ENCODE measurements around the gene RENBP. TPM values are rescaled to one million over a fixed set of nuclear protein-coding genes. Genes with fewer than 3 reads are reported as not detected.
A peak's percentile ranks its signal among the peaks of the same experiment; 100 is the strongest.

RENBP gene
- total RNA-seq, 4 donors from 2014 or later = 0.45 to 7.6 (median 3.1) TPM; not detected in 1

DNA sequence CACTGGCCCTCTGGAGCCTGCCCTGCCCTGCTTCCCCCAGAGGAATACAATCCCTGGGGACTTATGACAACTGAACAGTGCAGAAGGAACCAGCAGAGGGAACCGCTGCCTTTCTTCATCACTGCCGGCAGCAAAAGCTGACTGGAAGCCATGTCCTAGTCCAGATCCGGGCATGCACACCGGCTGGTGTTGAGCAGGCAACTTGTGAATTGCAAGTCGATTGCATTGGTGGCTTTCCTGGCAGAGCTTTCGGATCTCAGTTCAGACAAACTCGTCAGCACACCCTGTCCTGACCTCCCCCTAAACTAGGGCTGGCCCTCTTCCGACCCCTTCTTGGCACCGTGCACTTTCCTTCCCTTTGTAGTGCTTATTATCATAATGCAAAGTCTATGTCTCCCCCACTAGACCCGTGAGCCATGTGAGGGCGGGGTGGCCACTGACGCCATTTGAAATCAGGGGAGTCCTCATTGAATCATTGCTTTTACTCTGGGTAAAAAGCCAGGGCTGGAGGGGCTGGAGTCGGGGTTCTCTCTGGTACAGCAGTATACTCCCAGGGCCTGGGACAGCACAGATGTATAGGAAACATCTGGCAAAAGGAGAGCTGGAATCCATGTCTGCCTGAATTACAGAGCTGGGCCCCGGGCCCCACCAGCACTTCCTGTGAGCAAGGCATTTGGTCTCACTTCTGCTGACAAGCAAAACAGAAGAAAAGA lies 20.1 kb downstream of the RENBP start:
- H3K36me3 ChIP-seq = no peaks in the 10 kb centered on the region
- TF ChIP-seq, protein P1, sequence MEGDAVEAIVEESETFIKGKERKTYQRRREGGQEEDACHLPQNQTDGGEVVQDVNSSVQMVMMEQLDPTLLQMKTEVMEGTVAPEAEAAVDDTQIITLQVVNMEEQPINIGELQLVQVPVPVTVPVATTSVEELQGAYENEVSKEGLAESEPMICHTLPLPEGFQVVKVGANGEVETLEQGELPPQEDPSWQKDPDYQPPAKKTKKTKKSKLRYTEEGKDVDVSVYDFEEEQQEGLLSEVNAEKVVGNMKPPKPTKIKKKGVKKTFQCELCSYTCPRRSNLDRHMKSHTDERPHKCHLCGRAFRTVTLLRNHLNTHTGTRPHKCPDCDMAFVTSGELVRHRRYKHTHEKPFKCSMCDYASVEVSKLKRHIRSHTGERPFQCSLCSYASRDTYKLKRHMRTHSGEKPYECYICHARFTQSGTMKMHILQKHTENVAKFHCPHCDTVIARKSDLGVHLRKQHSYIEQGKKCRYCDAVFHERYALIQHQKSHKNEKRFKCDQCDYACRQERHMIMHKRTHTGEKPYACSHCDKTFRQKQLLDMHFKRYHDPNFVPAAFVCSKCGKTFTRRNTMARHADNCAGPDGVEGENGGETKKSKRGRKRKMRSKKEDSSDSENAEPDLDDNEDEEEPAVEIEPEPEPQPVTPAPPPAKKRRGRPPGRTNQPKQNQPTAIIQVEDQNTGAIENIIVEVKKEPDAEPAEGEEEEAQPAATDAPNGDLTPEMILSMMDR (IDR thresholded peaks at IDR 0.05) = peak in 4 of 6 experiments; percentile 6 to 27 (median 18)
- no peak for TF ChIP-seq POLR2A (IDR thresholded peaks at IDR 0.05)
- DNase-seq = no peak
- H3K4me1 ChIP-seq = peaks cover 28 to 71% (median 28%) of the 10 kb centered on the region in 3 donors
- H3K9me3 ChIP-seq = no peaks in the 10 kb centered on the region
- peak overlapping the region in 3 of 4 donors; percentile 12 to 98 (median 97) for H3K27ac ChIP-seq
- peak overlapping the region in 2 of 4 donors; percentile 58 to 78 for H3K4me3 ChIP-seq
- no peaks in the 10 kb centered on the region for H3K27me3 ChIP-seq
- WGBS, 2 donors = 14 to 34% methylated on average over 10 to 11 of the region's 14 CpGs
- intact Hi-C loops (cut with DNase I) = no loop called here

DNA sequence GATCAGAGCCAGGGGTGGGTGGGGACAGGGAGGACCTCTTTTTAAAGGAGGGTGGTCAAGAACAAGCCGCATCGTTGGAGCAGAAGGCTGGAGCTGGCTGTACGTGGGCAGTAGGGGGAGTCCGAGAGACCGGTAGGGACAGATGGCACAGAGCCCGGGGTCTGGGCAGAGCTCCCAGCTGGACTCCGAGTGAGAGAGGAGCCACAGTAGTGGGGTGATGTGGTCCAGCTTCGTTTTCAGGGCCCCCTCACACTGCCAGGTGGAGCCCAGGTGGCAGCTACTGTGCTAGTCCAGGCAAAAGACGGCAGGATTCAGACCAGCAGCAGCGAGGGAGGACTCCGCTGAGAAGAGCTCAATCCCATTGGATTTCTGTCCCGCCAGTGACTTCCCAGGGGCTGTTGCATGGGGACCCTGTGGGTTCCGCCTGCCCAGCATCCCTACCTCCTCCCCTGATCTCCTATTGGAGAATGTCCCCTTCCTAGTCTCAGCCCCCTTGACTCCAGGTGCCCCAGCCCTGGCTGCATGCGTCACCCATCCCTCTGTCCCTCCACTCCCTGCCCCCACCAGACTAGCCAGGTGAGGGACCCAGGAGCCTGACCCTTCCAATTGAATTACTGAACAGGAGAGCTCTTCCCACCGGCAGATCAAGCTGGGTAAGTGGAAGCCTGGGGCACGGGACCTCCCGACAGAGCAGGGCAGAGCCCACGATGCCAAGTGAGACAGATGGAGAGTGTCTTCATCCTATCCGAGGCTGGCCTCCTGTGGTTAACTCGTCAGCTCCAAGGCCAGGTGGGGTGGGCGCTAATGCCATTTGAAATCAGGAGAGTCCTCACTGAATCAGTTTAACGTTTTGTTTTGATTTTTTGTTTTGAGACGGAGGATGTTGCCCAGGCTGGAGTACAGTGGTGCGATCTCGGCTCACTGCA lies 21.2 kb downstream of the RENBP start:
- DNase-seq = no peak
- TF ChIP-seq POLR2A (IDR thresholded peaks at IDR 0.05) = no peak
- TF ChIP-seq, protein P1 (IDR thresholded peaks at IDR 0.05) = peak in 1 of 6 experiments; percentile 39
- Histone ChIP-seq H3K4me1 (peaks cover 20 to 62% (median 22%) of the 10 kb centered on the region in 3 donors), H3K9me3 (no peaks in the 10 kb centered on the region), H3K4me3 (no peak overlapping the region), H3K27ac (peak overlapping the region in 2 of 4 donors; percentile 97 to 98), H3K36me3 (no peaks in the 10 kb centered on the region), H3K27me3 (no peaks in the 10 kb centered on the region)
- 58% methylated on average over 15 of the region's 25 CpGs; no CpG with 5 or more reads in 1 of the 2 donors for WGBS, 2 donors
- intact Hi-C loops (cut with DNase I) = no loop called here

DNA sequence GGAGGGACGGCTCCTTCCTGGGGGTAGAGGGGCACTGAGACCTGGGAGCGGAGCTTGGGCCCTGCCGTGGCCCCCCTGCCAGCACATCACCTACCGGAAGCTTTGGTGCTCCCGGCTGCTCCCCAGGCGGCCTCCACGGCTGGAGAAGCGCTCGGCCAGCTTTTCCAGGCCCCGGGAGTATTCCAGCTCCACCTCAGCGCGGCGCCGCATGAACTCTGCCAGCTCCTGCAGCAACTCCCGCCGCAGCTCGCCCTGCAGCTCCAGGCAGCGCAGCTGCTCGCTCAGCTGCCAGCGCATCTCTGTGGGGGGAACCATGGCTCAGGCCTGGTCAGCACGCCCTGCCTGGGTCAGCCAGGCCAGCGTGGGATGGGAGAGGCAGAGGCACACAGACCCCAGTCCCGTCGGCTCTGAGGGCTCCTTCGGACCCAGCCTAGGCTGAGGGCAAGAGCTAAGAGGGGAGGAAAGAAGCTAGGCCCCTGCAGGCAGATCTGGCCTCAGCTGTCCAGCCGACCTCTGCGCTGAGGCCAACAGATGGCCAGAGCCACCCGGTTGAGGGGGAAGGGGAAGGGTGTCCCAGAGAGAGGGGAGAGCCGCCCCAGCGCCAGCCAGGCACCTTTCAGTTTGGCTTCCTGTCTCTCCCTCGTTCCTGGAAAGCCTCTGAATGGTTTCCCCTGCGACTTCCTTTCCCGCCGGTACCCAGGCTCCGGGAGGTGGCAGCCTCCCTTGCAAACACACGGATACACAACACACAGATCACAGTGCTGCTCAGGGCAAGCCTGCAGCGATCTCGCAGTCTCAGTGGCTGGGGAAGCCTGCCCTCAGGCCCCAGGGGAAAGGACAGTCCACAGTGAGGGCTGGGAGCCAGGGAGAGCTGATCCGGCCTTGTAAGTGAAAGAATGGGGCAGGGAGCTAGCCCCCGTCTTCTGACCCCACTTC lies 22.7 kb downstream of the RENBP start:
- H3K27me3 ChIP-seq = no peaks in the 10 kb centered on the region
- H3K36me3 ChIP-seq = no peaks in the 10 kb centered on the region
- peak overlapping the region in 2 of 4 donors; percentile 6 to 14 for H3K27ac ChIP-seq
- no peaks in the 10 kb centered on the region for H3K9me3 ChIP-seq
- peaks cover 11 to 59% (median 11%) of the 10 kb centered on the region in 3 donors for H3K4me1 ChIP-seq
- WGBS, 2 donors = 49% methylated on average over 5 of the region's 40 CpGs; no CpG with 5 or more reads in 1 of the 2 donors
- intact Hi-C loops (cut with DNase I) = no loop called here
- no peak for DNase-seq
- TF ChIP-seq, protein P1 (IDR thresholded peaks at IDR 0.05) = no peak
- no peak for TF ChIP-seq POLR2A (IDR thresholded peaks at IDR 0.05)
- peak overlapping the region in 1 of 4 donors; percentile 25 for H3K4me3 ChIP-seq

DNA sequence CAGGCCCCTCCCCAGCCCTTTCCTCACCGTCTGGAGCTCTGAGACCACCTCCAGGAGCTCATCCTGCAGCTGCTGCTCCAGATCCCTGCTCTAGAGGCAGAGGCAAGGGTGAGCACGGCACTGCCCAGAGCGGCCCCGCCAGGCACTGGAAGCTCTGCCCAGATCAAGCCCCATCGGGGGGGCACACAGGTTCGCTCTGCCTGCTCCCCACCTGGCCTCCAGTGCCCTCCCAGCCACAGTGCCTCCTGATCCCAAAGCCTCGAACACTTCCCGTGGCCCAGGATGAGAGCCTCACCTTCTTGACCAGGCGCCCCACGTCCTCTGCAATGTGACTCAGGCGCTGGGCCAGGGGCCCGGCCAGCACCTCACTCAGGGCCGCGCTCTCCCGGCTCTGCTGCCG lies 23.4 kb downstream of the RENBP start:
- 40% methylated on average over 1 of the region's 16 CpGs; no CpG with 5 or more reads in 1 of the 2 donors for WGBS, 2 donors
- H3K36me3 ChIP-seq = no peaks in the 10 kb centered on the region
- H3K27ac ChIP-seq = no peak overlapping the region
- peaks cover 6 to 52% (median 9%) of the 10 kb centered on the region in 3 donors for H3K4me1 ChIP-seq
- no peak for DNase-seq
- no peaks in the 10 kb centered on the region for H3K9me3 ChIP-seq
- H3K27me3 ChIP-seq = no peaks in the 10 kb centered on the region
- no peak for TF ChIP-seq POLR2A (IDR thresholded peaks at IDR 0.05)
- TF ChIP-seq, protein P1 (IDR thresholded peaks at IDR 0.05) = no peak
- H3K4me3 ChIP-seq = peak overlapping the region in 1 of 4 donors; percentile 25
- intact Hi-C loops (cut with DNase I) = no loop called here
